Large intestine (tissue), 3 donors: ENCODE results near the gene EZH2. TPM values are rescaled to one million over a fixed set of nuclear protein-coding genes. Genes with fewer than 3 reads are reported as not detected.

Experiments
- DNase-seq, 2 donors: peaks; one replicate each; pipeline versions ENCODE4 v3.0.0 to v3.0.0-alpha.2; 2013
- H3K27ac ChIP-seq: one replicate; pipeline ENCODE4 v1.5.1; 2013; ENCODE audit warnings: low read length
- H3K27me3 ChIP-seq: 2 replicates; pipeline ENCODE4 v1.6.1; 2013; ENCODE audit warnings: low read length; ENCODE audit not compliant: control insufficient read depth, insufficient read depth
- H3K36me3 ChIP-seq: 2 replicates; pipeline ENCODE4 v1.6.1; 2013; ENCODE audit warnings: low read length; ENCODE audit not compliant: control insufficient read depth, insufficient read depth
- H3K4me1 ChIP-seq: one replicate; pipeline ENCODE4 v1.6.1; 2013; ENCODE audit warnings: low read length; ENCODE audit not compliant: control insufficient read depth, insufficient read depth
- H3K4me3 ChIP-seq: one replicate; pipeline ENCODE4 v1.5.1; 2013; ENCODE audit warnings: low read length
- H3K9me3 ChIP-seq: one replicate; pipeline ENCODE4 v1.6.1; 2013; ENCODE audit warnings: mild to moderate bottlenecking, low read depth, low read length, moderate library complexity; ENCODE audit not compliant: control insufficient read depth
- WGBS: methylation state at CpG from one replicate; pipeline ENCODE4 v1.1.5; 2013; ENCODE audit warnings: low lambda C conversion rate; ENCODE audit not compliant: insufficient coverage; 5-methylcytosine and 5-hydroxymethylcytosine counted together
- polyA plus RNA-seq: library from polyadenylated mRNA; unstranded; fragments of 120-200 nt; gene quantifications from one replicate; pipeline ENCODE4 v1.2.1, GENCODE V29; 2013

Gene EZH2
- polyA plus RNA-seq, 1 donor, result 20.1 TPM

DNA sequence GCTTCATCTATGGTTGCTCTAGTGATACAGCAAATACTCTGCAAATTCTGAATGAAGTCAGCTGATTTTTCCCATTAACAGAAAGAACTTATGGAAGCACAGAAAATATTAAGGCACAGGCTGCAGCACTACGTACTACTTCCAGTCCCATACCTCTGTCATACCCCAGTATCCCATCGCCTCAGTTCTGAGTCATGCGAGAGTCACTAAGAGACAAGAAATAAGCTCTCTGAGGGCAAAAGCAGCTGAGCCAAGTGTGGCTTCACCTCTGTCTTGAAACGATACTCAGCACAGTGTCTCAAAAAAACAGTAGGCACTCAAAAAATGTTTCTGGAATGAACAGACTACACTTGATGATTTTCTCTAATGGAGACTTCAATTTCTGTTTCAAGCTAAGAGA is 48.2 kb downstream of the EZH2 start:
- Histone ChIP-seq H3K27ac (no peak overlapping the region), H3K36me3 (peaks cover 4% of the 10 kb centered on the region), H3K9me3 (no peaks in the 10 kb centered on the region), H3K4me3 (no peak overlapping the region), H3K27me3 (no peaks in the 10 kb centered on the region), H3K4me1 (no peaks in the 10 kb centered on the region)
- WGBS, result 100% methylated on average over 1 of the region's 4 CpGs
- DNase-seq, result no peak

GRCh38 chr7:148834605-148835004 is 49.5 kb downstream of the EZH2 start:
- Histone ChIP-seq H3K4me3 (no peak overlapping the region), H3K27ac (no peak overlapping the region), H3K36me3 (peaks cover 4% of the 10 kb centered on the region), H3K4me1 (no peaks in the 10 kb centered on the region), H3K9me3 (no peaks in the 10 kb centered on the region), H3K27me3 (no peaks in the 10 kb centered on the region)
- DNase-seq, result no peak
- no CpG with 5 or more reads among the region's 2 CpGs for WGBS

- H3K27me3 ChIP-seq, result no peaks in the 10 kb centered on the region
- peaks cover 9% of the 10 kb centered on the region for H3K36me3 ChIP-seq
- no peaks in the 10 kb centered on the region for H3K9me3 ChIP-seq
- WGBS, result 100% methylated on average over 1 of the region's 2 CpGs
- no peaks in the 10 kb centered on the region for H3K4me1 ChIP-seq
- DNase-seq, result no peak
- no peak overlapping the region for H3K27ac ChIP-seq
- H3K4me3 ChIP-seq, result no peak overlapping the region
Observed at GRCh38 chr7:148831782-148832181, 52.3 kb downstream of the EZH2 start.

DNA sequence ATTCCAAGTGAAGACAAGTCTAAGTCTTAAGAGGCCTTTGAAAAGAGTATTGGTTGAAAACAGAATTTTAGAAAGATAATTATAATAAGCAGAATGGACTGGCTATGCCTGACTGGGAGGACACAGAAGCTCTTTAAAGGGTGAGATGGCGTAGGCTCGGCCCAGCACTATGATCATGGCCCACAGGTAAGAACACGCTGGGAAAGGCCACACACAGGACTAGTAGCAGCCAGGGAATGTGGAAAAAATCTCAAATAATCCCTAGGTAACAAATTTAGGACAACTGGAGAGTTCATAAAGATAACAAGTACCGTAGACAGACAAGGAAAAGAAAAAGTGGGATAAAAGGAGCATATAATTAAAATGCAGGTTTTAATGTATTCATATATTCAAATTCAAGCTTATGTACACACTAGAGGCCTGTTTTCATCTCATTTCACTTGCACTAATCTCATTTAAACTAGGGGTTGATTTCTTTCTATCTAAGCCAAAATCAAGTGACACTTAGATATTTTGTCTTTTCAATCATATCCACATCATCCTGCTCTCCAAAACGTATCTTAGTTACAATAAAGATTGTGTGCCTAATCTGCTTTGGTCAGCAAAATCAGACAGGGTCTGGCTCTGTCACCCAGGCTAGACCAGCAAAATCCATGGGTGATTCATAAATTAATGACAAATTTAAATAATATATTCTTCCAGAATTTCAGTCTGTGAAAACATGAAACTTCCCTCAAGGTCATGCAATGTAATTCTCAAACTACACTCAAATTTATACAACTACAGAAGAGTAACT is 53.0 kb downstream of the EZH2 start:
- Histone ChIP-seq H3K4me1 (no peaks in the 10 kb centered on the region), H3K36me3 (peaks cover 10% of the 10 kb centered on the region), H3K9me3 (no peaks in the 10 kb centered on the region), H3K27ac (no peak overlapping the region), H3K4me3 (no peak overlapping the region), H3K27me3 (no peaks in the 10 kb centered on the region)
- no peak for DNase-seq
- 94% methylated on average over 2 of the region's 5 CpGs for WGBS

DNA sequence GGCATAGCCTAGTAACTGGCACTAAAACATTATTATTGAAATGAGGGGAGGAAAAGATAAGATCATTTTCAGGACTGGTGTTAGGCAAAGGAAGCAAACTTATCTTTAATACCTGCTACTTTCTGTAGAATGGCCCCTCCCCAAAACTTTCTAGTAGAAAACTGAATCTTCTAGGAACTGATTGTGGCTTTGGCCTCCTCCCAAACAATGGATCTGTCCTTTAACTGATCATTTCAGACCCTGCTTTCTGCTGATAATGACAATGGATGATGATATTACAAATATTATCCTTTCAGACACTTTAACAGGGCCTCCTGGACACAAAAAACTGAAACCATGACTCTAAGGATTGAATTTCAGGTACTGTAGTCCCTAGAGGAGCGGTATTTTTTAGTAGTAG is 55.1 kb downstream of the EZH2 start:
- no peaks in the 10 kb centered on the region for H3K9me3 ChIP-seq
- H3K27me3 ChIP-seq, result no peaks in the 10 kb centered on the region
- no CpG with 5 or more reads among the region's 1 CpG for WGBS
- no peak overlapping the region for H3K4me3 ChIP-seq
- no peaks in the 10 kb centered on the region for H3K4me1 ChIP-seq
- H3K27ac ChIP-seq, result no peak overlapping the region
- H3K36me3 ChIP-seq, result peaks cover 7% of the 10 kb centered on the region
- no peak for DNase-seq

- Histone ChIP-seq H3K27ac (no peak overlapping the region), H3K4me1 (no peaks in the 10 kb centered on the region), H3K36me3 (peaks cover 7% of the 10 kb centered on the region), H3K4me3 (no peak overlapping the region), H3K27me3 (no peaks in the 10 kb centered on the region), H3K9me3 (no peaks in the 10 kb centered on the region)
- no peak for DNase-seq
- 44% methylated on average over 5 of the region's 5 CpGs for WGBS
Observed at GRCh38 chr7:148825338-148825737, 58.8 kb downstream of the EZH2 start.

GRCh38 chr7:148824864-148825263 is 59.2 kb downstream of the EZH2 start:
- H3K36me3 ChIP-seq, result peaks cover 7% of the 10 kb centered on the region
- H3K4me1 ChIP-seq, result no peaks in the 10 kb centered on the region
- no peaks in the 10 kb centered on the region for H3K9me3 ChIP-seq
- DNase-seq, result no peak
- no peaks in the 10 kb centered on the region for H3K27me3 ChIP-seq
- H3K4me3 ChIP-seq, result no peak overlapping the region
- no peak overlapping the region for H3K27ac ChIP-seq
- WGBS, result 100% methylated on average over 1 of the region's 2 CpGs

DNA sequence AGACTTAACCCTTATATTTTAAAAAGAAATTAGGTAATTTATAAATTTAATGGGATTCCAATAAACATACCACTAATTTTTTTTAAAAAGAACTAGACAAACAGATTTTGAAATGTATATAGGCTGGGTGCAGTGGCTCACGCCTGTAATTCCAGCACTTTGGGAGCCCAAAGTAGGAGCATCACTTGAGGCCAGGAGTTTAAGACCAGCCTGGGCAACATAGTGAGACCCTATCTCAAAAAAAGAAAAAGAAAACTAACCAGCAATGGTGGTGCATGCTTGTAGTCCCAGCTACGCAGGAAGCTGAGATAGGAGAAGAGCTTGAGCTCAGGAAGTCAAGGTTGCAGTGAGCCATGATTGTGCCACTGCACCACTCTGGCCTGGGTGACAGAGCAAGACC is 62.7 kb downstream of the EZH2 start:
- no peaks in the 10 kb centered on the region for H3K9me3 ChIP-seq
- no peak for DNase-seq
- H3K4me1 ChIP-seq, result no peaks in the 10 kb centered on the region
- no peak overlapping the region for H3K27ac ChIP-seq
- no peak overlapping the region for H3K4me3 ChIP-seq
- no peaks in the 10 kb centered on the region for H3K27me3 ChIP-seq
- peaks cover 17% of the 10 kb centered on the region for H3K36me3 ChIP-seq
- WGBS, result no CpG with 5 or more reads among the region's 2 CpGs

DNA sequence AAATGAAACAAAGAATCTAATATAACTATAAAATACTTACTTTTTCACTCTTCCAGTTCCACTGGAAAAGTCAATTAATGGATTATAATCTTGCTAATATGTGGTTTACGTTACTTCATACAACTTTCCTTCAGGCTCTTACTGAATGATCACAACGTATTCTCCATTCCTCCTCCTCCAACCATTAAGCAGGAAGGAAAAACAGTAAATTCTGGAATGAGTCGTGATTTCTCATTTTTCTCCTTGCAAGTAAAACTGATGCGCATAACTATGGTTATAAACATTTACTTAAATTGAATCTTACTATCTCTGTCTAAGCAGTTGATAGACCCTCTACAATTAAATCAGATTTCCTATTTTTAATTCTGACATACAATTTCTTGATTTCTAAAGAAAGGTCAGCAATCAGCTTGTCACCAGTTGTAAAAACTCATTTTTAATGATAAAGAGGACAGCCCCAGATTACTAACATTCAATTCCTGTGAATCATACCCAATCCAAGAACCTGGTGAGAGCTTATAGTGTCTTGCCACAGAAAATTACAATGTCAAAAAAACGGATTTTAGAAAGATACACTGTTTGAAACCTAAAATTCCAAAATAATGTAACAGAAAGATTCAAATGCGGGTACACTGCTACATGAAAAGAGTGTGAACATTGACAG is 64.3 kb downstream of the EZH2 start:
- H3K9me3 ChIP-seq, result no peaks in the 10 kb centered on the region
- H3K27ac ChIP-seq, result no peak overlapping the region
- H3K4me1 ChIP-seq, result no peaks in the 10 kb centered on the region
- H3K4me3 ChIP-seq, result no peak overlapping the region
- H3K27me3 ChIP-seq, result no peaks in the 10 kb centered on the region
- no peak for DNase-seq
- WGBS, result 87% methylated on average over 4 of the region's 6 CpGs
- H3K36me3 ChIP-seq, result peaks cover 25% of the 10 kb centered on the region

- Histone ChIP-seq H3K9me3 (no peaks in the 10 kb centered on the region), H3K4me3 (no peak overlapping the region), H3K36me3 (peaks cover 44% of the 10 kb centered on the region), H3K27me3 (no peaks in the 10 kb centered on the region), H3K27ac (no peak overlapping the region), H3K4me1 (no peaks in the 10 kb centered on the region)
- 90% methylated on average over 2 of the region's 3 CpGs for WGBS
- DNase-seq, result peak in 1 of 2 donors; percentile 9
Observed at GRCh38 chr7:148815612-148816011, 68.5 kb downstream of the EZH2 start.
